NCI-H1436 treated with DMSO at 0.1 percent for 48 hours (cell line): ENCODE results near the gene TBCC.
"Not testable (repeated sequence)": the region's sequence is repeated elsewhere in the genome, so short reads cannot be mapped to it uniquely, and the experiment has no call there.

Experiments
- DNase-seq: peaks from one replicate; lab custom pipeline; 2025; lab: John Stamatoyannopoulos, UW

The TBCC gene

GRCh38 chr6:42745640-42746462, at the start of gene TBCC:
TBCC (minus strand) TSS chr6:42746103; CDS start chr6:42746073, 30 bp downstream.
- DNase-seq, result peak; percentile 93

- no peak for DNase-seq
Observed at GRCh38 chr6:42795651-42796050, 49.7 kb upstream of the TBCC start.

- DNase-seq, result no peak
Observed at GRCh38 chr6:42791706-42792320, 45.9 kb upstream of the TBCC start.

GRCh38 chr6:42790549-42791181, 44.8 kb upstream of the TBCC start:
- no peak for DNase-seq

GRCh38 chr6:42788671-42789070, 42.8 kb upstream of the TBCC start:
- DNase-seq, result no peak

GRCh38 chr6:42787063-42787472, 41.2 kb upstream of the TBCC start:
- no peak for DNase-seq

- DNase-seq, result no peak
Observed at GRCh38 chr6:42786525-42786985, 40.7 kb upstream of the TBCC start.

- DNase-seq, result no peak
Observed at GRCh38 chr6:42784717-42785498, 39.0 kb upstream of the TBCC start.

GRCh38 chr6:42783876-42784642, 38.2 kb upstream of the TBCC start:
- no peak for DNase-seq

- DNase-seq, result no peak
Observed at GRCh38 chr6:42783177-42783875, 37.4 kb upstream of the TBCC start.

- DNase-seq, result no peak
Observed at GRCh38 chr6:42782689-42783176, 36.8 kb upstream of the TBCC start.

- DNase-seq, result no peak
Observed at GRCh38 chr6:42781796-42782688, 36.1 kb upstream of the TBCC start, which contains the start of gene BICRAL. BICRAL (plus strand) TSS chr6:42782052; CDS start chr6:42822023, 39,971 bp downstream.

- no peak for DNase-seq
Observed at GRCh38 chr6:42781546-42781795, 35.6 kb upstream of the TBCC start.

GRCh38 chr6:42779521-42779920, 33.6 kb upstream of the TBCC start:
- no peak for DNase-seq

- no peak for DNase-seq
Observed at GRCh38 chr6:42778122-42778521, 32.2 kb upstream of the TBCC start.

GRCh38 chr6:42777126-42777822, 31.4 kb upstream of the TBCC start:
- no peak for DNase-seq

GRCh38 chr6:42774821-42775487, 29.1 kb upstream of the TBCC start:
- not testable (repeated sequence) for DNase-seq

- DNase-seq, result no peak
Observed at GRCh38 chr6:42774201-42774600, 28.3 kb upstream of the TBCC start.

GRCh38 chr6:42771741-42772100, 25.8 kb upstream of the TBCC start:
- DNase-seq, result no peak
